NCI-H1694 treated with DMSO at 0.1 percent for 48 hours (cell line): Measurements from ENCODE around the gene CTH.
"Not testable (repeated sequence)": the region's sequence is repeated elsewhere in the genome, so short reads cannot be mapped to it uniquely, and the experiment has no call there.

Experiments
- DNase-seq: peaks from one replicate; lab custom pipeline; 2025; lab: John Stamatoyannopoulos, UW

Gene CTH

DNA sequence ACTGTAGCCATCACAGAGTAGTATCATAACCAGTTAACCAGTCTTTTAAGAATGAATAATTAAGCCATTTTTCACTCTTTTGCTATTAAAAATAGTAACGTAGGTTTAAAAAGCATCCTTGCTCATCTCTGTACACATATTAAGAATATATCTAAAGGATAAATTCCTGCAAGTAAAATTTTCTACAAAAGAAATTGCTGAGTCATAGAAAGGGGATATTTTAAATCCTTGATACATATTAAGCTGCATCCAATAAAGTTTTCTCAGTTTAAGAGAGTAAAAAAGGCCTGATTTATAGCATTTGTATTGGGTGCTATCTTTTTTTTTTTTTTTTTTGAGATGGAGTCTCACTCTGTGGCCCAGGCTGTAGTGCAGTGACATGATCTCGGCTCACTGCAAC is 1.9 kb upstream of the CTH start:
- DNase-seq = no peak

DNA sequence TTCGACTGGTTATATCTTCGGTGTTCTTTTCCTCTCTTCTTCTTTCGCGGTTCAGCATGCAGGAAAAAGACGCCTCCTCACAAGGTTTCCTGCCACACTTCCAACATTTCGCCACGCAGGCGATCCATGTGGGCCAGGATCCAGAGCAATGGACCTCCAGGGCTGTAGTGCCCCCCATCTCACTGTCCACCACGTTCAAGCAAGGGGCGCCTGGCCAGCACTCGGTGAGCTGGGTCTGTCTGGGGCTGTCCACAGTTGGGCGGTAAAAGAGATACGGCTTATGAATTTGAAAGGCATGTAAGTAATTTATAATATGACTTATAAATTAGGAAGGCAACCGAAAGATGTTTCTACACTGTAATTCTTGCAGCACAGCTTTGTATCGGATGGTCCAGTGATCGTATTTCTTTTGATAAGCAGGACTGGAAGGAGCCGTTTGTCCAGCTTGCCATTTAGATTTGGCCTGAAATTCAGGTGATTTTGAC is 334 bp downstream of the CTH start:
- DNase-seq = no peak

DNA sequence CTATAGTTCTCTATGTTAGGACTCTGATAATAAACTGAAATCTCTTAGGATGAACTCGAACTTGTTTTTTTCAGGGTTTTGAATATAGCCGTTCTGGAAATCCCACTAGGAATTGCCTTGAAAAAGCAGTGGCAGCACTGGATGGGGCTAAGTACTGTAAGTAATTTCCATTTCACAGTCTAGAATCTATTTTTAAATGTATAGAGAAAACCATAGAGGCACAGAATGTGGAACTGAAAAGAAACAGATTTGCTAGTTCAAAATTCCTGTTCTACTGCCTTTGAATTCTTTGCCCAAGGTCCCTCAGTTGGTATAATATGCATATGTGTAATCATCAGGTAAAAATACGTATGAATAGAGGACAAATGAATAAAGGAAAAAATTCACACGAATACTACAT is 4.8 kb downstream of the CTH start:
- DNase-seq = no peak

DNA sequence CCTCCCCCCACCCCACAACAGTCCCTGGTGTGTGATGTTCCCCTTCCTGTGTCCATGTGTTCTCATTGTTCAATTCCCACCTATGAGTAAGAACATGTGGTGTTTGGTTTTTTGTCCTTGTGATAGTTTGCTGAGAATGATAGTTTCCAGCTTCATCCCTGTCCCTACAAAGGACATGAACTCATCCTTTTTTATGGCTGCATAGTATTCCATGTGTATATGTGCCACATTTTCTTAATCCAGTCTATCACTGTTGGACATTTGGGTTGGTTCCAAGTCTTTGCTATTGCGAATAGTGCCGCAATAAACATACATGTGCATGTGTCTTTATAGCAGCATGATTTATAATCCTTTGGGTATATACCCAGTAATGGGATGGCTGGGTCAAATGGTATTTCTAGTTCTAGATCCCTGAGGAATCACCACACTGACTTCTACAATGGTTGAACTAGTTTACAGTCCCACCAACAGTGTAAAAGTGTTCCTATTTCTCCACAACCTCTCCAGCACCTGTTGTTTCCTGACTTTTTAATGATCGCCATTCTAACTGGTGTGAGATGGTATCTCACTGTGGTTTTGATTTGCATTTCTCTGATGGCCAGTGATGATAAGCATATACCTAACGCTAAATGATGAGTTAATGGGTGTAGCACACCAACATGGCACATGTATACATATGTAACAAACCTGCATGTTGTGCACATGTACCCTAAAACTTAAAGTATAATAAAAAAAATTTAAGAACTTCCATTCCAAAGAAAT is 8.1 kb downstream of the CTH start:
- DNase-seq = not testable (repeated sequence)

DNA sequence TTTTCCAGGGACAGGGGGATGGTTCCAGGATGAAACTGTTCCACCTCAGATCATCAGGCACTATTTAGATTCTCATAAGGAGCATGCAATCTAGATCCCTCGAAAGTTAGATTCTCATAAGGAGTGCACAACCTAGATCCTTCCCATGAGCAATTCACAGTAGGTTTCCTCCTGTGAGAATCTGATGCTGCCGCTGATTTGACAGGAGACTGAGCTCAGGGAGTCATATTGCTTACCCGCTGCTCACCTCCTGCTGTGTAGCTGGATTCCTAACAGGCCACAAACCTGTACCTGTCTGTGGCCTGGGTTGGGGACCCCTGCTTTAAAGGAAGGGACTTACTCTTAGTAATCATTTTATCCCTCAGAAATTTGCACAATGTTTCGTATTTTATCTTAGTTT is 9.3 kb downstream of the CTH start:
- no peak for DNase-seq

DNA sequence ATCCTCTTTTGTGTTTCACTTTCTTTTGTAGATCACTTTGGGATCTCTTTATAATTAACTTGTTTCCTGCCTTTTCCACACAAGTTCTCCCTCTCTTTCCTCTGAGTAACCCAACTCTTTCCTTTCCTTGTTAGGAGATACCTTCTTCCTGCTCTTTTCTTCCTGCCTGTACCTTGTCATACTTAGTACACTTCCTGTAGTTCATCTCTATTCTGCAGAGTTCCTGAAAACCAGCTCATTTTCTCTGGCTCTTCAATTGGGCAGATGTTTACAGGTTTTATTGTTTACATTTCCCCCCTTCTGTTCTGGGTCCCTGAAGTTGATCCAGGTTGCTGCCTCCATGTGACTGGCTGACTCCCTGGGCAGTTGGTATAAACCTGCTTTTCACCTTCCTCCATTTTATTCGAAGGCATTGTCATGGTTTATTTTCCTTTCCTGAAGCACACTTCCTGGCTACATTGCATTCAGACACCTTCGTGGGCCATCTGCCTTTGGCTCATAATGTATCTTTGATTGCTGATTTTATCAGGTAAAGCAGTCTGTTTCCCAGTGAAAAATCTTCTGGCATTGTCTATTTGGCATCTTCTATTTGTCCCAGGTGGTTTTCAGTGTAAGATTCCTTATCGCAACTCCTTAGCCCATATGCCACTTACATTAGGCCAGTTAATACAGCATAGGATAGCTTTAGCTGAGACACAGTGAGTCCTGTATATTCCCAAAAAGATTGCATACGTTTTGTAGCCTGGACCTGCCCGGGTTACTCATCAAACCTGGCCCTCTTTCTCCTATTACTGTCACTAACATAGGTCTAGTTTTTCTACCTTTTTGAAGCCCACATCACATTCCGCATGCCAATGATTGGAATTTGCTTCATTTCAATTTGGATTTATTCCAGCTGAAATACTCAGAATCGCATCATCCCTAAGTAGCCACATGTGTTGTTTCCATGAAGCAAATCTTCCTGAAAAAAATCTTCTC is 15.4 kb downstream of the CTH start:
- no peak for DNase-seq

DNA sequence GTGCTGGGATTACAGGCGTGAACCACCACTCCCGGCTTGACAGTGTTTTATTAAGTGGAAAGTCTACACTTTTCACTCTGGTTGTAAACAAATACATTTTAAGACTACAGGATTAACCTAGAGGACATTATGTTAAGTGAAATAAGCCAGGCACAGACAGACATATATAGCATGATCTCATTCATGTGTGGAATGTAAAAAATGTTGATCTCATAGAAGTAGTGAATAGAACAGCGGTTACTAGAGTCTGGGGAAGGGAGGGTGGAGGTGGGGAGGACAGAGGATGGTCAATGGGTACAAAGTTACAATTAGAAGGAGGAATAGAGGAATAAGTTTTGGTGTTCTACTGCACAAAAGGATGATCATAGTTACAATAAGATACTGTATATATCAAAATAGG is 16.9 kb downstream of the CTH start:
- DNase-seq = no peak

DNA sequence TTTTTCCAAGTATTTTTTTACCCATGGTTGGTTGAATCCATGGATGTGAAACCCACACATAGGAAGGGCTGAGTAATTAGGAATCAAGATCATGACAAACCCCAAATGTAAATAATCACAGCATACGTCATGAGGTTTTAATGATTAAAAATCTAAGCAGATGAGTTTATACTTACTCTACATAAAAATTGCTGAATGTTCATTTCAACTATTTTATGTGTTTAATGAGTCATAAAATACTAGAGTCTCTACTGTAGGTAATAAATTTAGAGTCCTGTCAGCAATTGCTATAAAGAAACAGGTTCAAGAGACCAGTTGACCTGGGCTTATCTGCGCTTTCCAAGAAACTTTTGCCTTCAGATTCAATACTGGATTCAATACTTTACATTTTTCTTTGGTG is 18.2 kb downstream of the CTH start:
- no peak for DNase-seq

DNA sequence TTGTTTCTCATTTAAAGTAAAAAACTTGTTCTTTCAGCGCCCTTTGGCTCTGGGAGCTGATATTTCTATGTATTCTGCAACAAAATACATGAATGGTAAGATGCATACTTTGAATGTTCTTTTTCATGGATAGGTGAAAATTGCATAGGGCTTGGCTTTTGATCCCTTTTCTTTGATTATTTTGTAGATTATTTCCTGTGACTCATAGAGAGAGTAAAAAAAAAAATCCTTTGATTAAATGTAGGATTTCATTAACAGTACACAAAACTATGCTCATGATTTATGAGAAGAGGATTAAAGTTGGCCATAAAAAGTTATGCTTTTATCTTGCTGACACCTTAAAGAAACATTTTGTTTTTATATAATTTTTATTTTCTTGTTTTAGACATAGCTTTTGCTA is 18.7 kb downstream of the CTH start:
- no peak for DNase-seq

DNA sequence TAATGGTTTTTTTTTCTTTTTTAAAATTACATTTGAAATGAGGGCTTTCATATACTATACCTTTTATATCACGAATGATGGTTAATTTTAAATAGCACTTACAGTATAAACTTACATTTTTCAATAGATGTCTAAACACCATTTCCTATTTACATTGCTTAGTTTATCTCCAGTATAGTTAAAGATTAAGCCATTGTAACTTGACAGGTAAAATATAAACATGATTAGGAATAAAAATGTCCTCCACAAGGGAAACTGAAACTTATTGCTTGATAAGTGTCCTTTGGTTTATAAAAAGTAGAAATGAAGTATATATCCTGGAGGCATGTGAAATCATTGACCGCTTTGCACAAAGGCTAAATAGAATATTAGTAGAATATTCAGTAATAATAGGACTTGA is 20.2 kb downstream of the CTH start:
- no peak for DNase-seq

DNA sequence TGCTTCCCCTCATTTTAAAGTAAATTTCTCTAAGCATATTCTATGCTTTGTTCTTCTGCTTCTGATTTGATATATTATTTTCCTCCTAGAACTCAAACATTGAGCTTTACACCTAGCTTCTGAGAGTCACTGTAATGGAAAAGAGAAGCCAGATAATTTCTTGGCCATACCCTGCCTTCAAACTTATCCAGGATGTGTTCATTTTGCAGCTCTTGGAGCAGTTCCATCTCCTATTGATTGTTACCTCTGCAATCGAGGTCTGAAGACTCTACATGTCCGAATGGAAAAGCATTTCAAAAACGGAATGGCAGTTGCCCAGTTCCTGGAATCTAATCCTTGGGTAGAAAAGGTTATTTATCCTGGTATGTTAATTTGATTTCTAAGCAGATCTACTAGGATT is 20.8 kb downstream of the CTH start:
- no peak for DNase-seq

DNA sequence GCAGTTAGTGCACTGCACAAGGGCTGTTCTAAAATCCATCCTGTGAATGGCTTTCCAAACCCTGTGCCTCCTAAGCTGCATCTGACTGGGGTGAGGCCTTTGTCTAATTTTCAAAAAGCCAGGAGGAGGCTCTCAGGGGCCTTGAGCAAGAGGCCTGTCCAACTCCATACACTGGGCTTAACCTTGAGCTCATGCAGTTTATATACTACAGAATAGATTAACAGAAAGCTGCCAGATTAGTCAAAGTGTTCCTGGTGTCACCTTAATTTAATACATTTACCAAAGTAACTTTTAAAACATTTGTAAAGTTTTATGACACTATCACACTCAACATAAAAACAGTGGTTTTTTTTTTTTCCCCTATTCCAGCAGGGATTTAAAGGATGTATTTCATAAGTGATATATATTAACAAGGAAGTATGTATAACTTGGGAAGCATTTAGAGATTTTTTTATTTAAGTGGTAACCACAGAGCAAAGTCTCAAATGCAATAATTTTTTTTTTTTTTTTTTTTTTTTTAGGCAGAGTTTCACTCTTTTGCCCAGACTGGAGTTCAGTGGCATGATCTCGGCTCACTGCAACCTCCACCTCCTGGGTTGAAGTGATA is 23.3 kb downstream of the CTH start:
- DNase-seq = no peak

DNA sequence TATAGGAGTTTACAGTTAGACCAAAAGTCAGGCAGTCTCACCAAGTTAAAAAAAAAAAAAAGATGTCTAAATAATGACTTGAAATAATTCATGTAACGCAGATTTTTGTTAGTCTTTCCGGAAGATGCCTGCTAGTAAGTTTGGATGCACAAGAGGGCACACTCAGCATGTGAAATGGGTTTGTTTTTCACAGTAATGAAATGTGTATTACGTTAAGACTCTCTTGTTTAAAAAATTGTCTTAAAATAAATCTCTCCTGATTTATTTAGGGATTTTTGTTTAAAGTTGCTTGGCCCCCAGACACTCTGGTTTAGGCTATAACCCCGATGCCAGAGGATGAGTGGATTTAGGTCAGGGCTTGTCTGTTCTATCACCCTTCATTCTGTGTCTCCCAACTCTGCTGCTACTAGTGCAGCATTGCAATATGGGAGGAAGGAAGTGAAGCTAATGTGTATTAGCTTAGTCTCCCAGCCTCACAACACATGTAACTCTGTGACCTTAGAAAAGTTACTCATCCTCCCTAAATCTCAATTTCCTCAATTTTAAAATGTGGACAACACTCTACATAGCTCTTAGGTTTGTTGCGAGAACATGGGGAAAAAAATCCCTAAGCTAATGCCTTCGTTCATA is 25.7 kb downstream of the CTH start:
- DNase-seq = no peak

DNA sequence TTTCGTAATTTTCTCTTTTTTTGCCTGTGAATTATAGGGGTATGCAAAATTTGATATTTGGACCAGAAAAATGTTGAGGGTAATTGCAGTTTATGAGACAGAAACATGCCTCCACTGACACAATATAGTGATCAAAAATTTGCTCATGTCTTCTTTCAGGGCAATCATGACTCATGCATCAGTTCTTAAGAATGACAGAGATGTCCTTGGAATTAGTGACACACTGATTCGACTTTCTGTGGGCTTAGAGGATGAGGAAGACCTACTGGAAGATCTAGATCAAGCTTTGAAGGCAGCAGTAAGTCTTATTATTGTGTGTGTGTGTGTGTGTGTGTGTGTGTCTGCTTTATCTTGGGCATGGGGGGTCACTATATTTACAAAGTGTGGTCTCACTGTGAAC is 27.5 kb downstream of the CTH start:
- no peak for DNase-seq

DNA sequence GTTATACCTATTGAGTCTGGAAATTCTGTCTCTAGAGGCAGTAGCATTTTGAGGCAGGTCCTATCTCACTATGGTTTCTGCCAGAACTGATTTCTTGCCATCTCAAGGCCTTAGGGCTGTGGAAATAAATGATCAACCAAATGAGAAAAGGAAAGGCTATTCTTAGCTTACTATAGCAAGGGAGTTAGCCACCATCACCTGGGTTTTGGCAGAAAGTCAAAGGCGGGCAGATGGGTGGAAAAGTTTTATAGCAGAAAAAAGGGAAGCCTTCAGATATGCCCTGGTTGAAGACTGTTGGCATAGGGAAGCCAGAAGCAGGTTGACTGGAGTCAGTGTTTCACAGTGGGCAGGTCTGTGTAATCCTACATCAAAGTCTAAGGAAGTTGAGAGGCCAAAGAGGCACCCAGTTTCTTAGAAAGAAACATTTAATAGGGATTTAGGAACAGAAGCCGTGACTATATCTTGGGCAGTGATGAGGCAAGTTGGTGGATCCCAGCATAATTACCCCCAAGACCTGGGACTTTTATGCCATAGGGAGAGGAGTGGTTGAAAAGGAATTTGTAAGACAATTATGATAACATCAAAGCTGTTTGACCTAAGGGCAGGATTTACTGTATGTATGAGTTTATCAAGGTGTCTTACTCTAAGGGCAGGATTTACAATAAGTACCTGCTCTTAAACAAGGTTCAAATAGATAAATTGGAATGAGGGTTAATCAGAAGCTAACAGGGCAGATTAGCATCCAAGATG is 29.7 kb downstream of the CTH start:
- DNase-seq = no peak

DNA sequence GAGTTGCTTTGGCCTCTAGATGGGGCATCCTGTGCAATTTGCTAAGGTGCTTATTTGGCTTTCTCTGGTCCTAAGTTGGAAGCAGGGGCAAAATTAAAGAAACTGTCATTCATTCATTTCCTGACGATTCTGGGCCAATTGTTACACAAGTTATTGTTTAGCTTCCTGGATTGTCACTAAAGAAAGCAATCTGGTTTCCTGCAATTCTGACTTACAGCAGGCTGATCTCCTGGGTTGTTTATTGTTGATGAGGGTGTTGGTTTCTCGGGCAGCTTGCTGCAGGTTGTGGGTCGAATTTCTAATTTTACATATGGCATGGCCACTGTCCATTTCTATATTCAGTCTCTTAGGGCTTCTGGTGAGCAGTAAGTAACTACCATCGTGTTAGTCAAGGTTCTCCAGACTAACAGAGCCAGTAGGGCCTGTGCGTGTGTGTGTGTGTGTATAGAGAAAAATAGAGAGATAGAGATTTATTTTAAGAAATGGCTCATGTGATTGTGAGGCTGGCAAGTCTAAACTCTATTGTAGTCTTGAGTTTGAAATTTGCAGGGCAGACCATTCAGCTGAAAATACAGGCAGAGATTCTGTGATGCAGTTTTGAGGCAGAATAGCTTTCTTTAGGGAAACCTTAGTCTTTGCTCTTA is 30.4 kb downstream of the CTH start:
- no peak for DNase-seq

DNA sequence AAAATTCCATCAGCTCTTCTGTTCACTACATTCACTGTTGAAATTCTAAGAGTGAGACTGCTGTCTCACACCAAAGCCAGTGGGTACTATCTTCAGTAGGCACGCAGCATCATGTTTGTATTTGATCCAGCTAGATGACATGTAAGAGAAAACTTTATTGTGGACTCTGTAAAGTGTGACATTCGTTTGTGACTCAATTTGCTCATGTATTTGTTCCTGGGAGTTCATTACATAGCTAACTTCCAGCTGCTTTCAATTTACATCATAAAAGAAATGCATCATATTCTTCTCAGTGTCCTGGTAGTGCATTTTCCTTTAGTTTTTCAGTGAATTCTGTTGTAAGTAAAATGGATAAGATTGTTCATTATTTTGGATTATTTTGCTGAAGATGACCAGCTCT is 31.4 kb downstream of the CTH start:
- no peak for DNase-seq

DNA sequence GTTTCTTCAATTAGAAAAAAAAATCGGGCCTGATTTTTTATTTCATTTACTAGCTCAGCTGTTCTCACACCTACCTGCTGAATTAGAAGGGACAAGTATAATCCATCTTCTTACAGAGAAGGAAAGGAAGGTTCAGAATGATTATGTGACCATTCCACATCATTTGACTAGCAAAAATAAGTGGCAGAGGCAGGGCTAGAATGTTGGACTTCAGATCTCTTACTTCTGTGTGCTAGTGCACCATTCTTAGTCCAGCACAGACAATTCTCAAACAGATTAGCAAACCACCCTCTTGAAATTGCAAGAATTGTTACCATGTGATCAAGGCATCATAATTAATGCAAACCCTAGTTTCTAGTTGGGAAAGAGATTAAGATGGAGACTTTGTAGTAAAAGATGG is 32.7 kb downstream of the CTH start:
- no peak for DNase-seq

DNA sequence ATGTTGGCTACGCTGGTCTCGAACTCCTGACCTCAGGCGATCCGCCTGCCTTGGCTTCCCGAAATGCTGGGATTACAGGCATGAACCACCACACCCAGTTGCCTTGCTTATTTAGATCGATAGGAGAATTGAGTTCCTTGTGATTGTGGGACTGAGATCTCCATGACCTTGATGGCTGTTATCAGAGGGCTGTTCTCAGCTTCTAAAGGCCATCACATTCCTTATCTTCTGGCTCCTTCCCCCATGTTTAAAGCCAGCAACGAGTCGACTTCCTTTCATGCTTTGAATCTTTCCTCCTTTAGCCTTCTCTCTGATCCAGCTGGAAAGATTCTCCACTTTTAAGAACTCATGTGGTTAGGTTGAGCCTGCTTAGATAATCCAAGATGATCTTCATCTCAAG is 38.0 kb downstream of the CTH start:
- no peak for DNase-seq

DNA sequence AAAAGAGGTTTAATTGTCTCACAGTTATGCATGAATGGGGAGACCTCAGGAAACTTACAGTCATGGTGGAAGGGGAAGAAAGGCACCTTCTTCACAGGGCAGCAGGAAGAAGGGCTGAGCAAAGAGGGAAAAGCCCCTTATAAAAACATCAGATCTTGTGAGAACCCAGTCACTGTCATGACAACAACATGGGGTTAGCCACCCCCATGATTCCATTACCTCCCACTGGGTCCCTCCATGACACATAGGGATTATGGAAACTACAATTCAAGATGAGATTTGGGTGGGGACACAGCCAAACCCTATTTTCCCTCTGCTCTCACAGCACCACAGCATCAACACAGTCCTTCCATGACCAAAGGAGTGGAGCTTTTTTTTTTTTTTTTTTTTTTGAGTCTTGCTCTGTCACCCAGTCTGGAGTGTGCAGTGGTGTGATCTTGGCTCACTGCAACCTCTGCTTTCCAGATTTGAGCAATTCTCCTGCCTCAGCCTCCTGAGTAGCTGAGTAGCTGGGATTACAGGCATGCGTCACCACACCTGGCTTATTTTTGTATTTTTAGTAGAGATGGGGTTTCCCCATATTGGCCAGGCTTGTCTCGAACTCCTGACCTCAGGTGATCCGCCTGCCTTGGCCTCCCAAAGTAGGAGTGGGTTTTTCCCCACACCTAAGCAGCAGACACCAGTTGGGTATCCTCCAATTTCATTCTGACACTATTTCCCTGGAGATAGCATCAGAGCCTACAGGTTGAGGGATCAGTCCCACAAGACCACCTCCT is 41.3 kb downstream of the CTH start:
- DNase-seq = not testable (repeated sequence)
